NT2/D1 (cell line): ENCODE measurements around the gene FABP6.

ENCODE experiments used
- DNase-seq: peaks from one replicate; pipeline ENCODE4 v3.0.0-alpha.2; 2011; ENCODE audit warnings: low read depth, low spot score
- H3K27me3 ChIP-seq: 2 replicates; pipeline ENCODE4 v1.6.0; 2011; ENCODE audit warnings: mild to moderate bottlenecking; ENCODE audit not compliant: insufficient read length, insufficient read depth
- H3K36me3 ChIP-seq: 2 replicates; pipeline ENCODE4 v1.6.1; 2011; ENCODE audit warnings: mild to moderate bottlenecking, low read length, mixed read lengths; ENCODE audit not compliant: insufficient read depth, insufficient read length
- H3K4me1 ChIP-seq: 2 replicates; pipeline ENCODE4 v1.5.1; 2011; ENCODE audit not compliant: insufficient read depth, insufficient read length
- H3K4me3 ChIP-seq: 2 replicates; pipeline ENCODE4 v1.5.1; 2011; ENCODE audit warnings: low read depth; ENCODE audit not compliant: insufficient read length
- H3K9ac ChIP-seq: 2 replicates; pipeline ENCODE4 v1.6.0; 2011; ENCODE audit warnings: low read depth; ENCODE audit not compliant: insufficient read length
- H3K9me3 ChIP-seq: 2 replicates; pipeline ENCODE4 v1.5.1; 2011; ENCODE audit warnings: mild to moderate bottlenecking, low read length; ENCODE audit not compliant: insufficient read depth
- SUZ12 ChIP-seq: IDR thresholded peaks from 2 replicates; pipeline ENCODE4 v1.6.1; 2011; ENCODE audit not compliant: insufficient read length, insufficient read depth; ENCODE audit errors: extremely low read depth
- YY1 ChIP-seq: IDR thresholded peaks from 2 replicates; pipeline ENCODE4 v1.6.1; 2011; ENCODE audit not compliant: insufficient read length, insufficient read depth
- ZNF274 ChIP-seq: IDR thresholded peaks from 2 replicates; pipeline ENCODE4 v1.6.1; 2011; ENCODE audit warnings: mild to moderate bottlenecking, low read depth, low read length

FABP6 gene

GRCh38 chr5:160274483-160274931 is 45.2 kb downstream of the FABP6 start:
- Histone ChIP-seq H3K36me3 (peaks cover 8% of the 10 kb centered on the region), H3K9me3 (no peaks in the 10 kb centered on the region), H3K4me1 (peaks cover 5% of the 10 kb centered on the region), H3K27me3 (no peaks in the 10 kb centered on the region), H3K9ac (no peak overlapping the region), H3K4me3 (no peak overlapping the region)
- no peak for DNase-seq
- TF ChIP-seq SUZ12 (no peak), YY1 (no peak), ZNF274 (no peak)

DNA sequence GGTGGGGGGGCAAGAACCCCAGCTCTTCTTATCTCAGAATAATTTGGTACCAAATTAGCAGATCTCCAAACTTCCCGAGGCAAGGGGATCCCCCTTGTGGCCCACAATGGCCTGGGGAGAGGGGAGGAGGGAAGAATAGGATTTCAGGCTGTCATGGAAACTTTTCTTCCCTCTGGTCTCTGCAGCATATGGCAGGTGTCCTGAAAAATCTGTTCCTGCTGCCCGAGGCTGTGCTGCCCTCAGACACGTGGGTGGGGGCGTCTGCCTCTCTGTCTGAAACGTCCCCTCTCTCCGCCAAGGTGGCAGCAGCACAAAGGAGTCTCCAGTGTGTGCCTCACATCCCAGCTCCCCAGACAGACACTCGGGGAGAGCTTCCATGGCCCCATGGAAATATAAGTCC is 49.0 kb downstream of the FABP6 start:
- TF ChIP-seq ZNF274 (no peak), SUZ12 (no peak), YY1 (no peak)
- no peak for DNase-seq
- no peak overlapping the region for H3K4me3 ChIP-seq
- no peaks in the 10 kb centered on the region for H3K27me3 ChIP-seq
- H3K9me3 ChIP-seq, result no peaks in the 10 kb centered on the region
- peaks cover 5% of the 10 kb centered on the region for H3K4me1 ChIP-seq
- no peak overlapping the region for H3K9ac ChIP-seq
- peaks cover 17% of the 10 kb centered on the region for H3K36me3 ChIP-seq

GRCh38 chr5:160280384-160281095 is 51.2 kb downstream of the FABP6 start:
- Histone ChIP-seq H3K27me3 (no peaks in the 10 kb centered on the region), H3K9me3 (no peaks in the 10 kb centered on the region), H3K9ac (no peak overlapping the region), H3K4me1 (peaks cover 3% of the 10 kb centered on the region), H3K4me3 (no peak overlapping the region), H3K36me3 (peaks cover 17% of the 10 kb centered on the region)
- no peak for DNase-seq
- TF ChIP-seq SUZ12 (no peak), YY1 (no peak), ZNF274 (no peak)

DNA sequence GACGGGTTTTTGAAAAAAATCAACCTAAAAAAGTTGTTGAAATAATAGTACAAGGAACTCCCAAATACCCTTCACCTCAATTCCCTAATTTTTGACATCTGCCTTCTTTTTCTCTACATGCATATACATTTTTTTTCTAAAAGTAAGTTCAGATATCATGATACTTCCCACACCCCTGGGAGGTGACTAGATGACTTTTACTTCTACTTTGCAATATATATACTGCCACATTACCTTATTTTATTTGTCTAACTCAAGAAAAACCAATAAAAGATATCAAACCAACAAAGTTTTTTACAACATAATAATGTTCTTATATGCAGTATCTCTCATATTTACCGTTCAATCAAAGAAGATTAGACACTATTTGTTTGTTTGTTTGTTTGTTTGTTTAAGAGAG is 52.0 kb downstream of the FABP6 start:
- Histone ChIP-seq H3K4me3 (no peak overlapping the region), H3K9ac (no peak overlapping the region), H3K9me3 (no peaks in the 10 kb centered on the region), H3K27me3 (no peaks in the 10 kb centered on the region), H3K4me1 (peaks cover 9% of the 10 kb centered on the region), H3K36me3 (peaks cover 17% of the 10 kb centered on the region)
- no peak for DNase-seq
- no peak for TF ChIP-seq ZNF274

DNA sequence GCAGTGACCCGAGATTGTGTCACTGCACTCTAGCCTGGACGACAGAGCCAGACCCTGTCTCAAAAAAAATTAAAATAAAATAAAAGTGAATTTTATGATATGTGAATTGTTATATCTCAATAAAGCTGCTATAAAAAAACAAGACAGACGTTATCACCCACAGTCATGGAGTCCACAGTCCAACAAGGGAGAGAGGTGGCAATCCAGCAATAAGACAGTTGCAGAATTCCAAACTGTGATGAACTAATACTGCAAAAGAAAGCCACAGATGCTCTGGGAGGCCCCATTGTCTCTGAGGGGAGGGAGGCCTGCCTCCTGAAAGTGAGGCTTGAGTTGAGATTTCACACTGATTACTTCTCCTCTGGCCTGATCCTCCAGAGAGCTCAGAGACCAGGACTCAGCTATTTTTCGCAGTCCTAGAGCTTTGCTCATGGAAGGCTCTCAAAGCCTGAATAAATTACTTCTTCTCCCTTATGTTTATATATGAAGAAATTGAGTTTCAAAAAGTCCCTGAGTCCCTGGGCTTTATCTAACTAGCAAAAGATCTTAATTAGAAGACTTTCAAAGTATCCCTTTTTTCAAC is 55.1 kb downstream of the FABP6 start:
- peaks cover 15% of the 10 kb centered on the region for H3K4me1 ChIP-seq
- H3K36me3 ChIP-seq, result peaks cover 12% of the 10 kb centered on the region
- no peak for DNase-seq
- H3K9me3 ChIP-seq, result no peaks in the 10 kb centered on the region
- TF ChIP-seq YY1 (no peak), ZNF274 (no peak), SUZ12 (no peak)
- no peaks in the 10 kb centered on the region for H3K27me3 ChIP-seq
- H3K9ac ChIP-seq, result no peak overlapping the region
- no peak overlapping the region for H3K4me3 ChIP-seq

DNA sequence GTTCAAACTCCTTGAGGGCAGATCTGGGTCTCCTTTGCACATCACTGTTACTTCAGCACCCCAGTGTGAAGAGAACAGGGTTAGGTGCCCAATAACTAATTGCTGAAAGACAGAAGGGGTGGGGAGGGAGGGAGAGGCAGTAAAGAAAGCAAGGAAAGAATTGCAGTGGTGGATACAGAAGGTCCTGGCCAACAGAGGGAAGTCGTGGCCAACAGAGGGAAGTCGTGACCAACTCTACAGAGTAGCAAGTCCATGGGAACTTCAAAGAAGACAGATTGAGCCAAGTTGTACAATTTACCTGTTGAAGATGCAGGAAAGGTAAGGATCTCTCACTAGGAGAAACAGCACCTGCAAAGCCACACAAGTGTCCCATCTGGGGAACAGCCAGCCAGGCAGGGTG is 56.0 kb downstream of the FABP6 start:
- TF ChIP-seq ZNF274, result no peak
- no peak for TF ChIP-seq SUZ12
- TF ChIP-seq YY1, result no peak
- no peak overlapping the region for H3K9ac ChIP-seq
- H3K4me3 ChIP-seq, result no peak overlapping the region
- no peaks in the 10 kb centered on the region for H3K27me3 ChIP-seq
- H3K4me1 ChIP-seq, result peaks cover 17% of the 10 kb centered on the region
- no peak for DNase-seq
- H3K9me3 ChIP-seq, result no peaks in the 10 kb centered on the region
- peaks cover 3% of the 10 kb centered on the region for H3K36me3 ChIP-seq

DNA sequence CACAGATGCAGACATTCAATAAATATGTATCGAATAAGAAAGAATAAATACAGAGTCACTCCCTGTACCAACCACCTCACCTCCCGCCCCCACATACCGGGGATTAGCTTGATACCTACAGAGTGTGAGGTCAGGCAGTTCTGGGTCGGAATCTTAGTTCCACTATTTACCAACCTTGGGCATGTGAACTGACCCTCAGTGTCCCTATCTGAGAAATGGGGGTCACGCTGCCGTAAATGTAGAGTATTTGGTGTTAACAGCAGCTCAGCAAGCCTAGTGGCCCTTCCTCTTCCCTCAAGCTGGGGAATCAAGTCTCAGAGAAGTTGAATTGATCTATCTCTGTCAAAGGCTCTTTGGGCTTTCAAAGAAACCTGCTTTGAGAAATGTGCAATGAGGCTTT is 57.6 kb downstream of the FABP6 start:
- TF ChIP-seq YY1 (no peak), ZNF274 (no peak), SUZ12 (no peak)
- Histone ChIP-seq H3K9me3 (no peaks in the 10 kb centered on the region), H3K9ac (peak overlapping the region; percentile 64), H3K4me3 (no peak overlapping the region), H3K4me1 (peaks cover 17% of the 10 kb centered on the region), H3K27me3 (no peaks in the 10 kb centered on the region), H3K36me3 (no peaks in the 10 kb centered on the region)
- DNase-seq, result no peak
